ACC112 (cell line): Measurements from ENCODE around the gene FAXC.

ENCODE experiments used
- H2AFZ ChIP-seq: fragments of 200-600 bp; sonication (generic); one replicate; pipeline ENCODE4 v1.6.0; 2017; ENCODE audit warnings: antibody characterized with exemption, low read length; ENCODE audit not compliant: unreplicated experiment
- H3K27ac ChIP-seq: fragments of 200-600 bp; sonication (generic); 2 replicates; pipeline ENCODE4 v1.5.1; 2014; ENCODE audit warnings: low read depth, mild to moderate bottlenecking, antibody characterized with exemption, low read length, moderate library complexity
- H3K27me3 ChIP-seq: fragments of 200-600 bp; sonication (generic); 2 replicates; pipeline ENCODE4 v1.6.1; 2014; ENCODE audit warnings: mild to moderate bottlenecking, antibody characterized with exemption, low read length, moderate library complexity, mixed read lengths; ENCODE audit not compliant: insufficient read depth
- H3K36me3 ChIP-seq: fragments of 200-600 bp; sonication (generic); 2 replicates; pipeline ENCODE4 v1.6.1; 2016; ENCODE audit warnings: mild to moderate bottlenecking, antibody characterized with exemption, low read length, moderate library complexity, mixed read lengths; ENCODE audit not compliant: insufficient read depth
- H3K4me1 ChIP-seq: fragments of 200-600 bp; sonication (generic); one replicate; pipeline ENCODE4 v1.6.1; 2016; ENCODE audit warnings: low read length, mixed read lengths; ENCODE audit not compliant: insufficient read depth, unreplicated experiment, control insufficient read depth
- H3K4me3 ChIP-seq: fragments of 200-600 bp; sonication (generic); 2 replicates; pipeline ENCODE4 v1.5.1; 2014; ENCODE audit warnings: mild to moderate bottlenecking, low read depth, low read length
- H3K79me2 ChIP-seq: fragments of 200-600 bp; sonication (generic); one replicate; pipeline ENCODE4 v1.6.0; 2016; ENCODE audit warnings: low read length; ENCODE audit not compliant: control insufficient read depth, unreplicated experiment, insufficient read depth

The FAXC gene

DNA sequence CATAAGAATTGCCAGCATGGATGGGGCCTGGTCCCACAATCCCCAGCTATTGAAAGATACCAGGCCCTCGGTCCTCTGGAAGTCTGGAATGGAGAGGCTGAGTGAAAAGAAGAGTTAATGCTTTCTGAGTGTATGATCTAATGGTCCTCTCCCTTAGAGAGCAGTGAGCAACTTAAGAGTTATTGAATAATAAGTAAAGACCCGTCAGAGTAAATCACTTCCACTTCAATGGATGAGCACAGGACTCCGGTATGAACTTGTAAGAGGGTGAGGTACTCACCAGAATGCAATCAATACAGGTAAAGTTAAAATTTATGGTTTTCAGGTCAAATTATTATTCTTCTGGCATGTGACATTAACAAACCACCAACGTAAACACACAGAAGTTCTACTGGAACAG lies 39.9 kb downstream of the FAXC start:
- Histone ChIP-seq H3K27me3 (no peaks in the 10 kb centered on the region), H2AFZ (no peak overlapping the region), H3K36me3 (no peaks in the 10 kb centered on the region), H3K79me2 (no peaks in the 10 kb centered on the region), H3K4me1 (no peaks in the 10 kb centered on the region), H3K27ac (no peak overlapping the region), H3K4me3 (no peak overlapping the region)

- Histone ChIP-seq H3K27me3 (no peaks in the 10 kb centered on the region), H3K4me1 (no peaks in the 10 kb centered on the region), H3K27ac (no peak overlapping the region), H3K36me3 (no peaks in the 10 kb centered on the region), H2AFZ (no peak overlapping the region), H3K4me3 (no peak overlapping the region), H3K79me2 (no peaks in the 10 kb centered on the region)
These were observed 40.7 kb downstream of the FAXC start for GRCh38 chr6:99308788-99309187.

DNA sequence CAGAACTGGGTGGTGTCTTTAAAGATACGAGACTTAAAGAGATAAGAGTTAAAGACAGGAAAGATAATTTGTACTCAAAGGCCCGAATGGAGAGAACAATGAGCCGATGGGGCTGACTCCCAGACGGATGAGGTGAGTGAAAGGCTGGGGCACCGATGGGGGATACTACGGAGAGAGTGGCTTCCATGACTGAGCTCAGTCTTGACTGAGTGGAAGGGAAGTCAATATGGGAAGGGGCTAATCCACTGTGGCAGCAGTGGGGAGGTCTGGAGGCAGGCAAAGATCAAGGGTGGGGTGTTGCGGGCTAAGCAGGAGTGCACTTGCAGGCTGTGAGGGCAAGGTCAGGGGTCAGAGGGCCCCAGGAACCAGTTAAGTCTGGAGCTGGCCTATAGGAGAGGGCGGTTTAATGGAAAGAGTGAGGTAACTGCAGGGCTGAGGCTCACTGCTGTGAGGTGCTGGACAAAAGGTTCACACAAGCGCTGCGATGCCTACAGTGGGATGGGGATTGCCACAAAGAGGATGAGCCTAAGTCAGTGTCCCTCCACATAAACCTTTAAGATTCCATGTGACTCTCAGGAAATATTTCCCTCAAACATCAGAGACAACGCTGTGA lies 42.1 kb downstream of the FAXC start:
- Histone ChIP-seq H2AFZ (no peak overlapping the region), H3K27ac (no peak overlapping the region), H3K4me3 (no peak overlapping the region), H3K27me3 (no peaks in the 10 kb centered on the region), H3K36me3 (no peaks in the 10 kb centered on the region), H3K4me1 (no peaks in the 10 kb centered on the region), H3K79me2 (no peaks in the 10 kb centered on the region)

DNA sequence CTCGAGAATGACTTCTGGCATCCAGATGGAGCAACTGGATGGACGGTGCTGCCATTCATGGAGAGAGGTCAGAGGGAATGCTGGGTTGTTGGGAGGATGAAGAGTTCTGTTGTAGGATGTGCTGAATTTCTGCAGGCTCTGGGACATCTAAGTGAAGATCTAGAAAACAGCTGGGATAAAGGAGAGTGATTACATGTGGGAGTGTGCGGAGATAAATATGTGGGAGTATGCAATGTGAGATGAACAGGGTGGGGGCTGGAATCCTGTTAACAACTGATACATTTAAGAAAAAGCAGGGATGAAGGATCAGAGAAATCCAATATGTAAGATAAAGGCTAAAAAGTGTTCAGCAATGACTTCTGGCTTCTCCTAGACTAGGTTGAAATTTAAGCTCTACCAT lies 43.1 kb downstream of the FAXC start:
- Histone ChIP-seq H3K4me1 (no peaks in the 10 kb centered on the region), H2AFZ (no peak overlapping the region), H3K27ac (no peak overlapping the region), H3K27me3 (no peaks in the 10 kb centered on the region), H3K36me3 (no peaks in the 10 kb centered on the region), H3K4me3 (no peak overlapping the region), H3K79me2 (no peaks in the 10 kb centered on the region)

DNA sequence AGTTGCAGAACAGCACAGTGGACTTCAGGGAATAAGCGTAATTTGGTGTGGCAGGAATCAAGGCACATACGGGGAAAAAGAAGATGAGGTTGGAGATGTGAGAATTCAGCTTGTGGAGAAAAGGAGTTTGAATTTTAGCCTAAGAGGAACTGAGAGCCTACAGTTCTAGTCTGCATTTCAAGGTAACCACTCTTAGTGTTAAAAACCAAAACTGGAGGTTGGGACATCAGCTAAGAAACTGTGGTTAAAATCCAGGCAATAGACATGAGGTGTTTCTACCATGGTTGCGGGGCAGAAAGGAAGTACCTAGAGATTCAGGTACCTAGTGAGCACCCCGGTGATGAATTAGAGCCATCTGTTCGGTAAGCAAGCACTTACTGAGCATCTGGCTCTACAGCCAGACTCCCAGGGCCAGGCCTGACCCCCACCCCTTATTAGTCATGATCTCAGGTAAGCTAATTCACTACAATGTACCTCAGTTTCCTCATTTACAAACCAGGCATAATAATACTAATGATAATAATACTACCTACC lies 44.4 kb downstream of the FAXC start:
- no peaks in the 10 kb centered on the region for H3K27me3 ChIP-seq
- H3K79me2 ChIP-seq, result no peaks in the 10 kb centered on the region
- no peak overlapping the region for H3K4me3 ChIP-seq
- H3K4me1 ChIP-seq, result no peaks in the 10 kb centered on the region
- no peaks in the 10 kb centered on the region for H3K36me3 ChIP-seq
- no peak overlapping the region for H2AFZ ChIP-seq
- H3K27ac ChIP-seq, result no peak overlapping the region

- Histone ChIP-seq H2AFZ (no peak overlapping the region), H3K27me3 (no peaks in the 10 kb centered on the region), H3K79me2 (no peaks in the 10 kb centered on the region), H3K4me1 (no peaks in the 10 kb centered on the region), H3K4me3 (no peak overlapping the region), H3K27ac (no peak overlapping the region), H3K36me3 (no peaks in the 10 kb centered on the region)
These were observed 52.1 kb downstream of the FAXC start for GRCh38 chr6:99297415-99297814.

DNA sequence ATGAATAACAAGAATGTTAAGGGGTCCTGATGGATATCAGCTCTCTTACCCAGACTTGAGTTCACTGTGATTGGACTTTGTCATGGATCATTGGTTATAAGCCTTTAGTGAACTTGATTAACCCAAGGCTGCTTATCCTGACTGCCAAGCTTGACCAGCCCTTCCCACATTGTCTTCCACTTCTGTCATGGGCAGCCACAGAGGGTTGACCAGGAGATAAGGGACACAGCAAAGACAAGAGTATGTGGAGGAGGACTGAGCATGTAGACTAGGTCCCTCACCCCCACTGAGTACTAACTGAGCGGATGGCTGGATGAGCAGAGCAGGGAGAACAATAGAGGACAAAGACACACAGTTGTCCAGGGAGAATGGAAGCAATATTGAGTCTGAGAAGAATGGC lies 52.5 kb downstream of the FAXC start:
- Histone ChIP-seq H3K36me3 (no peaks in the 10 kb centered on the region), H3K4me1 (no peaks in the 10 kb centered on the region), H3K27ac (no peak overlapping the region), H3K79me2 (no peaks in the 10 kb centered on the region), H3K4me3 (no peak overlapping the region), H2AFZ (no peak overlapping the region), H3K27me3 (no peaks in the 10 kb centered on the region)

GRCh38 chr6:99296261-99296660 lies 53.2 kb downstream of the FAXC start:
- Histone ChIP-seq H3K4me3 (no peak overlapping the region), H2AFZ (no peak overlapping the region), H3K27me3 (no peaks in the 10 kb centered on the region), H3K36me3 (no peaks in the 10 kb centered on the region), H3K4me1 (no peaks in the 10 kb centered on the region), H3K79me2 (no peaks in the 10 kb centered on the region), H3K27ac (no peak overlapping the region)

- Histone ChIP-seq H3K27ac (no peak overlapping the region), H3K27me3 (no peaks in the 10 kb centered on the region), H2AFZ (no peak overlapping the region), H3K4me1 (no peaks in the 10 kb centered on the region), H3K79me2 (no peaks in the 10 kb centered on the region), H3K36me3 (no peaks in the 10 kb centered on the region), H3K4me3 (no peak overlapping the region)
These were observed 54.2 kb downstream of the FAXC start for GRCh38 chr6:99295276-99295675.

- no peak overlapping the region for H3K4me3 ChIP-seq
- no peak overlapping the region for H3K27ac ChIP-seq
- H2AFZ ChIP-seq, result no peak overlapping the region
- no peaks in the 10 kb centered on the region for H3K4me1 ChIP-seq
- no peaks in the 10 kb centered on the region for H3K27me3 ChIP-seq
- no peaks in the 10 kb centered on the region for H3K36me3 ChIP-seq
- H3K79me2 ChIP-seq, result no peaks in the 10 kb centered on the region
These were observed 54.7 kb downstream of the FAXC start for GRCh38 chr6:99294786-99295185.

DNA sequence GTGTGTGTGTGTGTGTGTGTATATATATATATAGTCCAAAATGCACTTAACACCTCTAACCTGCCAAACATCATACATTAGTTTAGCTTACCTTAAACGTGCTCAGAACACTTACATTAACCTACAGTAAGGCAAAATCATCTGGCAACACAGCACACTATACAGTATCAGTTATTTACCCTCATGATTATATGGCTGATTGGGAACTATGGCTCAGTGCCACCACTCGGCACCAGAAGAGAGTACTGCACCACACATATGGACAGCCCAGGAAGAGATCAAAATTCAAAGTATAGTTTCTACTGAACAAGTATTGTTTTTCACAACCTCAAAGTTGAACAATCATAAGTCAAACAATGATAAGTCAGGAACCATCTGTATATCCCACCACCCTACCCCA lies 59.8 kb downstream of the FAXC start:
- Histone ChIP-seq H3K27me3 (no peaks in the 10 kb centered on the region), H3K79me2 (no peaks in the 10 kb centered on the region), H3K36me3 (no peaks in the 10 kb centered on the region), H3K27ac (no peak overlapping the region), H2AFZ (no peak overlapping the region), H3K4me3 (no peak overlapping the region), H3K4me1 (no peaks in the 10 kb centered on the region)
